GM23338 (cell line): Measurements from ENCODE around the gene TMPRSS13. TPM values are rescaled to one million over a fixed set of nuclear protein-coding genes. Genes with fewer than 3 reads are reported as not detected.

ENCODE experiments used
- ATAC-seq: fragments of 200-7000 bp; cut with Tn5 transposase; 3 replicates; pipeline ENCODE4 v1.9.1; 2020
- DNase-seq: peaks from one replicate; pipeline ENCODE4 v3.0.0-alpha.2; 2015; ENCODE audit warnings: low spot score
- H2AFZ ChIP-seq: fragments of 200-600 bp; sonication (generic); 2 replicates; pipeline ENCODE4 v1.8.0; 2016; ENCODE audit warnings: antibody characterized with exemption, mild to moderate bottlenecking, moderate library complexity
- H3F3A ChIP-seq: fragments of 200-600 bp; sonication (generic); replicated peaks from 2 replicates; pipeline ENCODE4 v1.8.0; 2017; ENCODE audit warnings: antibody characterized with exemption, mixed run types, low read depth
- H3K27ac ChIP-seq: fragments of 200-600 bp; sonication (generic); 2 replicates; pipeline ENCODE4 v1.6.1; 2016; ENCODE audit warnings: low read depth
- H3K27me3 ChIP-seq: fragments of 200-600 bp; sonication (generic); 2 replicates; pipeline ENCODE4 v1.8.0; 2016; ENCODE audit warnings: mild to moderate bottlenecking, mixed run types, moderate library complexity; ENCODE audit not compliant: insufficient read depth
- H3K36me3 ChIP-seq: fragments of 200-600 bp; sonication (generic); 2 replicates; pipeline ENCODE4 v1.8.0; 2016; ENCODE audit warnings: mild to moderate bottlenecking; ENCODE audit not compliant: insufficient read depth
- H3K4me1 ChIP-seq: fragments of 200-600 bp; sonication (generic); 2 replicates; pipeline ENCODE4 v1.8.0; 2016; ENCODE audit warnings: mild to moderate bottlenecking, moderate library complexity; ENCODE audit not compliant: insufficient read depth
- H3K4me2 ChIP-seq: fragments of 200-600 bp; sonication (generic); 2 replicates; pipeline ENCODE4 v1.7.1; 2017; ENCODE audit warnings: mixed run types
- H3K4me3 ChIP-seq: fragments of 200-600 bp; sonication (generic); 2 replicates; pipeline ENCODE4 v1.6.1; 2016; ENCODE audit warnings: mixed run types
- H3K79me2 ChIP-seq: fragments of 200-600 bp; sonication (generic); replicated peaks from 2 replicates; pipeline ENCODE4 v1.8.0; 2017; ENCODE audit warnings: mild to moderate bottlenecking; ENCODE audit not compliant: insufficient read depth
- H3K9me2 ChIP-seq: fragments of 200-600 bp; sonication (generic); 2 replicates; pipeline ENCODE4 v1.8.0; 2017; ENCODE audit not compliant: insufficient read depth
- H4K20me1 ChIP-seq: fragments of 200-600 bp; sonication (generic); replicated peaks from 2 replicates; pipeline ENCODE4 v1.8.0; 2017; ENCODE audit warnings: mild to moderate bottlenecking; ENCODE audit not compliant: insufficient read depth
- H3K27ac Mint-ChIP-seq: 2 replicates; pipeline ENCODE4 v1.8.0; 2020; ENCODE audit warnings: inconsistent platforms, mild to moderate bottlenecking, moderate library complexity, mixed read lengths
- H3K27me3 Mint-ChIP-seq: 3 replicates; pipeline ENCODE4 v1.8.0; 2022; ENCODE audit warnings: low read depth, mild to moderate bottlenecking, moderate library complexity, mixed read lengths, inconsistent platforms; ENCODE audit not compliant: insufficient read depth, poor library complexity
- H3K36me3 Mint-ChIP-seq: 3 replicates; pipeline ENCODE4 v1.8.0; 2021; ENCODE audit warnings: low read depth, mild to moderate bottlenecking, inconsistent platforms, moderate library complexity, mixed read lengths
- H3K4me1 Mint-ChIP-seq: 3 replicates; pipeline ENCODE4 v1.8.0; 2020; ENCODE audit warnings: mild to moderate bottlenecking, inconsistent platforms, mixed read lengths
- H3K4me3 Mint-ChIP-seq: 3 replicates; pipeline ENCODE4 v1.8.0; 2021; ENCODE audit warnings: moderate library complexity, mild to moderate bottlenecking, inconsistent platforms, mixed read lengths
- H3K9me3 Mint-ChIP-seq: 3 replicates; pipeline ENCODE4 v1.8.0; 2020; ENCODE audit warnings: moderate library complexity, mild to moderate bottlenecking, inconsistent platforms, mixed read lengths
- CREB1 ChIP-seq: fragments of 250-450 bp; sonication (Bioruptor Pico); IDR thresholded peaks from 2 replicates; pipeline ENCODE4 v1.5.0; 2020; ENCODE audit warnings: low read depth, mild to moderate bottlenecking, moderate library complexity
- EZH2phosphoT487 ChIP-seq: fragments of 200-600 bp; sonication (generic); IDR thresholded peaks from one replicate; pipeline ENCODE4 v1.8.1; 2018; ENCODE audit warnings: antibody characterized with exemption; ENCODE audit not compliant: unreplicated experiment
- JUNB ChIP-seq: IDR thresholded peaks from one replicate; pipeline ENCODE4 v1.6.1; 2016; ENCODE audit warnings: antibody characterized with exemption; ENCODE audit not compliant: unreplicated experiment
- POLR2AphosphoS5 ChIP-seq: IDR thresholded peaks from 2 replicates; pipeline ENCODE4 v1.6.1; 2016; ENCODE audit warnings: antibody characterized with exemption, low read depth
- STAT1 ChIP-seq: IDR thresholded peaks from one replicate; pipeline ENCODE4 v1.6.1; 2016; ENCODE audit warnings: antibody characterized with exemption; ENCODE audit not compliant: unreplicated experiment
- ZNF331 ChIP-seq: fragments of 250-450 bp; sonication (Bioruptor Pico); IDR thresholded peaks from 2 replicates; pipeline ENCODE4 v1.5.0; 2020; ENCODE audit warnings: low read depth, mild to moderate bottlenecking, moderate library complexity
- ZNF462 ChIP-seq: fragments of 250-450 bp; sonication (Bioruptor Pico); IDR thresholded peaks from 2 replicates; pipeline ENCODE4 v1.5.0; 2020; ENCODE audit warnings: mild to moderate bottlenecking, moderate library complexity
- polyA plus RNA-seq: library from polyadenylated mRNA; unstranded; fragments of >200 nt; fragmentation: Nextera tagmentation; extraction: Ambion mirVana; gene quantifications from 2 replicates; pipeline ENCODE4 v1.2.1, GENCODE V29; 2016
- total RNA-seq: library from RNA; depleted of rRNA; stranded (reverse); fragments of >200 nt; shearing (Covaris generic); gene quantifications from 2 replicates; pipeline ENCODE4 v1.2.3, GENCODE V29; 2014
- TF ChIP-seq, protein P1 (sequence below): IDR thresholded peaks from one replicate; pipeline ENCODE4 v1.6.1; 2018; ENCODE audit warnings: antibody characterized with exemption; ENCODE audit not compliant: unreplicated experiment
- TF ChIP-seq, protein P2 (sequence below), 2 experiments: fragments of 200-600 bp in 1 of 2; sonication (generic) in 1 of 2; conservative IDR thresholded peaks; 2 replicates each; pipeline versions ENCODE4 v1.5.1 to v1.6.1; 2016 to 2017; ENCODE audit warnings: antibody characterized with exemption in 2 of 2, low read depth in 2 of 2, mild to moderate bottlenecking in 2 of 2, moderate library complexity in 1 of 2

The TMPRSS13 gene
- total and polyA plus RNA-seq, 2 experiments from 2014 or later, result 0.31 TPM; not detected in 1

- Mint-ChIP-seq H3K36me3 (no peaks in the 10 kb centered on the region), H3K9me3 (no peaks in the 10 kb centered on the region), H3K27ac (no peak overlapping the region), H3K4me1 (peaks cover 7% of the 10 kb centered on the region), H3K27me3 (peaks cover 8% of the 10 kb centered on the region), H3K4me3 (no peak overlapping the region)
- no peak for DNase-seq
- Histone ChIP-seq H3K4me3 (no peak overlapping the region), H3K27me3 (no peaks in the 10 kb centered on the region), H3K4me1 (0 out of 2 replicates have a peak, but pooled peaks cover 2% of the 10 kb centered on the region), H3K4me2 (no peak overlapping the region), H2AFZ (no peak overlapping the region), H3F3A (no peaks in the 10 kb centered on the region), H3K79me2 (no peaks in the 10 kb centered on the region), H3K27ac (no peak overlapping the region), H4K20me1 (no peaks in the 10 kb centered on the region), H3K36me3 (no peaks in the 10 kb centered on the region), H3K9me2 (0 out of 2 replicates have a peak, but pooled peaks cover 2% of the 10 kb centered on the region)
- TF ChIP-seq EZH2phosphoT487, result no peak
- TF ChIP-seq, protein P1, sequence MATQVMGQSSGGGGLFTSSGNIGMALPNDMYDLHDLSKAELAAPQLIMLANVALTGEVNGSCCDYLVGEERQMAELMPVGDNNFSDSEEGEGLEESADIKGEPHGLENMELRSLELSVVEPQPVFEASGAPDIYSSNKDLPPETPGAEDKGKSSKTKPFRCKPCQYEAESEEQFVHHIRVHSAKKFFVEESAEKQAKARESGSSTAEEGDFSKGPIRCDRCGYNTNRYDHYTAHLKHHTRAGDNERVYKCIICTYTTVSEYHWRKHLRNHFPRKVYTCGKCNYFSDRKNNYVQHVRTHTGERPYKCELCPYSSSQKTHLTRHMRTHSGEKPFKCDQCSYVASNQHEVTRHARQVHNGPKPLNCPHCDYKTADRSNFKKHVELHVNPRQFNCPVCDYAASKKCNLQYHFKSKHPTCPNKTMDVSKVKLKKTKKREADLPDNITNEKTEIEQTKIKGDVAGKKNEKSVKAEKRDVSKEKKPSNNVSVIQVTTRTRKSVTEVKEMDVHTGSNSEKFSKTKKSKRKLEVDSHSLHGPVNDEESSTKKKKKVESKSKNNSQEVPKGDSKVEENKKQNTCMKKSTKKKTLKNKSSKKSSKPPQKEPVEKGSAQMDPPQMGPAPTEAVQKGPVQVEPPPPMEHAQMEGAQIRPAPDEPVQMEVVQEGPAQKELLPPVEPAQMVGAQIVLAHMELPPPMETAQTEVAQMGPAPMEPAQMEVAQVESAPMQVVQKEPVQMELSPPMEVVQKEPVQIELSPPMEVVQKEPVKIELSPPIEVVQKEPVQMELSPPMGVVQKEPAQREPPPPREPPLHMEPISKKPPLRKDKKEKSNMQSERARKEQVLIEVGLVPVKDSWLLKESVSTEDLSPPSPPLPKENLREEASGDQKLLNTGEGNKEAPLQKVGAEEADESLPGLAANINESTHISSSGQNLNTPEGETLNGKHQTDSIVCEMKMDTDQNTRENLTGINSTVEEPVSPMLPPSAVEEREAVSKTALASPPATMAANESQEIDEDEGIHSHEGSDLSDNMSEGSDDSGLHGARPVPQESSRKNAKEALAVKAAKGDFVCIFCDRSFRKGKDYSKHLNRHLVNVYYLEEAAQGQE, result no peak
- no peak for TF ChIP-seq STAT1
- no peak for TF ChIP-seq CREB1 (CRISPR knock-in tag)
- TF ChIP-seq ZNF331 (CRISPR knock-in tag), result no peak
- TF ChIP-seq JUNB, result no peak
- TF ChIP-seq, protein P2, sequence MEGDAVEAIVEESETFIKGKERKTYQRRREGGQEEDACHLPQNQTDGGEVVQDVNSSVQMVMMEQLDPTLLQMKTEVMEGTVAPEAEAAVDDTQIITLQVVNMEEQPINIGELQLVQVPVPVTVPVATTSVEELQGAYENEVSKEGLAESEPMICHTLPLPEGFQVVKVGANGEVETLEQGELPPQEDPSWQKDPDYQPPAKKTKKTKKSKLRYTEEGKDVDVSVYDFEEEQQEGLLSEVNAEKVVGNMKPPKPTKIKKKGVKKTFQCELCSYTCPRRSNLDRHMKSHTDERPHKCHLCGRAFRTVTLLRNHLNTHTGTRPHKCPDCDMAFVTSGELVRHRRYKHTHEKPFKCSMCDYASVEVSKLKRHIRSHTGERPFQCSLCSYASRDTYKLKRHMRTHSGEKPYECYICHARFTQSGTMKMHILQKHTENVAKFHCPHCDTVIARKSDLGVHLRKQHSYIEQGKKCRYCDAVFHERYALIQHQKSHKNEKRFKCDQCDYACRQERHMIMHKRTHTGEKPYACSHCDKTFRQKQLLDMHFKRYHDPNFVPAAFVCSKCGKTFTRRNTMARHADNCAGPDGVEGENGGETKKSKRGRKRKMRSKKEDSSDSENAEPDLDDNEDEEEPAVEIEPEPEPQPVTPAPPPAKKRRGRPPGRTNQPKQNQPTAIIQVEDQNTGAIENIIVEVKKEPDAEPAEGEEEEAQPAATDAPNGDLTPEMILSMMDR (conservative IDR thresholded peaks at IDR 0.05; ENCODE audit: low read depth in 2 of 2), result peak in 1 of 2 experiments; percentile 21; a peak in 3 of 4 replicates
- TF ChIP-seq ZNF462 (CRISPR knock-in tag), result no peak
- no peak for TF ChIP-seq POLR2AphosphoS5
- ATAC-seq, result peak; percentile 66
Measured at GRCh38 chr11:117923773-117924172, 5.4 kb downstream of the TMPRSS13 start.
